BE2C (cell line): ENCODE data around the gene VOPP1.

Experiments
- DNase-seq: peaks from one replicate; pipeline ENCODE4 v3.0.0-alpha.2; 2020
- H3K27me3 ChIP-seq: fragments of 250-450 bp; sonication (Bioruptor Pico); 2 replicates; pipeline ENCODE4 v1.5.1; 2020; ENCODE audit warnings: mild to moderate bottlenecking
- H3K36me3 ChIP-seq: fragments of 250-450 bp; sonication (Bioruptor Pico); 2 replicates; pipeline ENCODE4 v1.5.1; 2020; ENCODE audit warnings: mild to moderate bottlenecking
- H3K4me1 ChIP-seq: fragments of 250-450 bp; sonication (Bioruptor Pico); 2 replicates; pipeline ENCODE4 v1.5.1; 2020
- H3K4me3 ChIP-seq: 2 replicates; pipeline ENCODE4 v1.5.1; 2011; ENCODE audit warnings: low read depth, low read length
- H3K9me3 ChIP-seq: fragments of 250-450 bp; sonication (Bioruptor Pico); 2 replicates; pipeline ENCODE4 v1.5.1; 2020
- TF ChIP-seq, protein P1 (sequence below): IDR thresholded peaks from 2 replicates; pipeline ENCODE4 v1.5.1; 2012; ENCODE audit warnings: mild to moderate bottlenecking, low read depth, low read length

VOPP1 gene

DNA sequence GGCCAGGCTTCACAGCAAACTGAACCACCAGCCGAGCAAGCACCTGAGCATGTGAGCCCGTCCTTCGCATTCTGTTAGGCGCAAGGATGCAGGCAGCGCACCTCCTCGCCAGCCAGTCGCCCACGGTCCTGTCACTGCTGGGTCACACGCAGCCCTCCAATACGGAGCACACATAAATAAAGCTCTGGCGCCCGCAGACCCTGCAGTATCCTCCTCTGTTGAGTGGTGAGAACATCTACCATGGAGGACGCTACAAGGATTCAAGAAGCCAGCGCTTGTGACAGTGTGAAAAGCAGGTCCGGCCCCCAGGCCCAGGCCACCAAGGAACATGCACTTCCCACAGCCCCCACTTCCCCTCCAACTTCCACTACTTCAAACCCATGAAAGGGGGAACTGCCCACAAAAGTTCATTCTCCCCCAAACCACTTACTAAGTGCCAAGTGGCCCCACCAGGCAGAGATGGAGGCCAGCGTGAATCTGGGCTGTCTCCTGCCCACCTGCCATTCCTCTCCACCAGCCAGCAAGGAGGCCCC, 34.8 kb downstream of the VOPP1 start:
- H3K4me1 ChIP-seq, result no peaks in the 10 kb centered on the region
- no peak for DNase-seq
- H3K4me3 ChIP-seq, result no peak overlapping the region
- H3K36me3 ChIP-seq, result no peaks in the 10 kb centered on the region
- no peaks in the 10 kb centered on the region for H3K9me3 ChIP-seq
- TF ChIP-seq, protein P1, sequence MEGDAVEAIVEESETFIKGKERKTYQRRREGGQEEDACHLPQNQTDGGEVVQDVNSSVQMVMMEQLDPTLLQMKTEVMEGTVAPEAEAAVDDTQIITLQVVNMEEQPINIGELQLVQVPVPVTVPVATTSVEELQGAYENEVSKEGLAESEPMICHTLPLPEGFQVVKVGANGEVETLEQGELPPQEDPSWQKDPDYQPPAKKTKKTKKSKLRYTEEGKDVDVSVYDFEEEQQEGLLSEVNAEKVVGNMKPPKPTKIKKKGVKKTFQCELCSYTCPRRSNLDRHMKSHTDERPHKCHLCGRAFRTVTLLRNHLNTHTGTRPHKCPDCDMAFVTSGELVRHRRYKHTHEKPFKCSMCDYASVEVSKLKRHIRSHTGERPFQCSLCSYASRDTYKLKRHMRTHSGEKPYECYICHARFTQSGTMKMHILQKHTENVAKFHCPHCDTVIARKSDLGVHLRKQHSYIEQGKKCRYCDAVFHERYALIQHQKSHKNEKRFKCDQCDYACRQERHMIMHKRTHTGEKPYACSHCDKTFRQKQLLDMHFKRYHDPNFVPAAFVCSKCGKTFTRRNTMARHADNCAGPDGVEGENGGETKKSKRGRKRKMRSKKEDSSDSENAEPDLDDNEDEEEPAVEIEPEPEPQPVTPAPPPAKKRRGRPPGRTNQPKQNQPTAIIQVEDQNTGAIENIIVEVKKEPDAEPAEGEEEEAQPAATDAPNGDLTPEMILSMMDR, result no peak
- no peaks in the 10 kb centered on the region for H3K27me3 ChIP-seq

DNA sequence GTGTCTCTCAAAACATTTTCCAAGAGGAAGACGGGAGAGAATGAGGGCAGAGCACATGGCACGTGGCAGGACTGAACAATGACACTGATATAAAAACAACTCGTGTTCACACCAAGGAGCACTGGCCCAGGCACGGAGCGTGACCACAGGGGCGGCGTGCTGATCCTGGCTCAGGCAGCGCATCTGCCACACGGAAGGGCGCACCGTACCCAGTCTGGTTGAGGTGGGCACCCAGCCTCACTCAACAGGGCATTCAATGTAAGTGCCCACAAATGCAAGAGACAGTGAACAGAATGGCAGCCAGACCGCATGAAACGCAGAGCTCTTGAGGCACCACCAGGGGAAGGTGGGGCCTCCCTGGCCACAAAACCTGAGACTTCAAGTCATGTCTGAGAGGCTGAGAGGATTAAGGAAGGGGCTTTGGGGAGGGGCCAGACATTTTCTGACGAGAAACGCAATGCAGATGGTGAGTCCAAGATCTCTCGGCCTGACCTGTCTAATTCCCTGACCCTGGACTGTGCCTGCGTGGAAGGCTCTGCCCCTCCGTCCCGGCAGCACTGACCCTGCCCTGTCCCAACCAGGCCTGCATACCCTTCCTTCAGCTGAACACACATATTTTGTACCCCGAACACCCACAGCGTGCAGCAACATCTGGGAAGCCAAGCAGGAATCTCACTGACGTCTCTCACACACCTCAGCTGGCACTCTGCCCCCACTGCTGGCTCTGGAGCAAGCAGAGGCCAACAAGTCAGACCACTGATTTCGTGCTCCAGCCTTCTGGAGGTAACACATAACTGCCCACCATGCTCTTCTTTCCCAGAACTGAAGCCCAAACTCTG, 35.5 kb downstream of the VOPP1 start:
- no peaks in the 10 kb centered on the region for H3K27me3 ChIP-seq
- DNase-seq, result no peak
- H3K36me3 ChIP-seq, result no peaks in the 10 kb centered on the region
- H3K9me3 ChIP-seq, result no peaks in the 10 kb centered on the region
- H3K4me3 ChIP-seq, result no peak overlapping the region
- no peaks in the 10 kb centered on the region for H3K4me1 ChIP-seq
- TF ChIP-seq, protein P1, result no peak

DNA sequence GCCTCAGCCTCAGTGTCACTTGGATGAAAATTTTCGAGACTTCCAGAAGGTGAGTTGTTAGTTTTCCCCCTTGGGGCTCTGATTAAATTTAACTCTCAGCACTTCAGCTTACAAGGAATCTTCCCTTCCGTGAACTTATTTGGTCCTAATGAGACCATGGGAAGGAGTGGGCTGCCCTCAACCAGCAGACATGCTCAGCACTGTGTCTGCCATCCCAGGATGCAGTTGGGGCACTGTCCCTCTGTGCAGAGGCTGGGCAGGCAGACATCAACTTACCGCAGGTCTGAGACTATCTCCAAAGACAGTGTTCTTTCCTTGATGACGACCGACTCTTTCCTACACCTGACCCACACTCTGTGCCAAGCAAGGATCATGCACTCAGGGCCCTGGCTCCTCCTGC, 36.7 kb downstream of the VOPP1 start:
- H3K27me3 ChIP-seq, result no peaks in the 10 kb centered on the region
- DNase-seq, result no peak
- no peaks in the 10 kb centered on the region for H3K9me3 ChIP-seq
- no peaks in the 10 kb centered on the region for H3K36me3 ChIP-seq
- no peak overlapping the region for H3K4me3 ChIP-seq
- no peaks in the 10 kb centered on the region for H3K4me1 ChIP-seq
- TF ChIP-seq, protein P1, result no peak

DNA sequence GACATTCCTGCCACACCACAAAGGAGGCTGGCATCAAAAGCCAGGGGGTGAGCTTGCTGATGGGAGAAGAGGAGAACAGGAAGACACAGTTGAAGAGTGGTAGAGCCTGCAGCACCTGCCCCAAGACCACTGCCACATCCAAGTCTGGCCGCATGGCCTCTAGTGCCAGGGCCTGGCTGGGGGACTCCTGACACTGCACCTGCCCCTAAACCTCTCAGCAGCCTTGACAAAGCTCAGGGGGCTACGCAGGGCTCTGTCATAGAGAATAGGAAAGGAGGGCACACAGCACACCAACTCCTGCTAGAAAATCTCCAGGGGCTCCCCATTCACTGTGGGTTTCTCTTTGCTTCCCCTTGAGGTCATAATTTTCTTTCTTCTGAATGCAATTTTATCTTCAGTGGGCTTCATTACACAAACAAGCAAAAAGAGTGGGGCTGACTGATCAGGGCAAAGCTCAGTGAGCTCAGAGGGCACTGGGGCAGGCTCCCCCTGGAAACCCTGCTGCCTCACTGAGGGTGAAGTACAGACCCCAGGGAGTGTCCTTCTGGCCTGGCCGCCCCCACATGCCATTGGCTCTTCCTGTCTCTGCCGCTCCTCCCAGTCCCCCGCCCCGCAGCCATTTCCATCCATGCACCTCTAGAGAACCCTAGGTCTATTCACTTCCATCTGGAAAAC, 37.2 kb downstream of the VOPP1 start:
- Histone ChIP-seq H3K36me3 (no peaks in the 10 kb centered on the region), H3K4me1 (no peaks in the 10 kb centered on the region), H3K9me3 (no peaks in the 10 kb centered on the region), H3K4me3 (no peak overlapping the region), H3K27me3 (no peaks in the 10 kb centered on the region)
- no peak for DNase-seq
- TF ChIP-seq, protein P1, result no peak

DNA sequence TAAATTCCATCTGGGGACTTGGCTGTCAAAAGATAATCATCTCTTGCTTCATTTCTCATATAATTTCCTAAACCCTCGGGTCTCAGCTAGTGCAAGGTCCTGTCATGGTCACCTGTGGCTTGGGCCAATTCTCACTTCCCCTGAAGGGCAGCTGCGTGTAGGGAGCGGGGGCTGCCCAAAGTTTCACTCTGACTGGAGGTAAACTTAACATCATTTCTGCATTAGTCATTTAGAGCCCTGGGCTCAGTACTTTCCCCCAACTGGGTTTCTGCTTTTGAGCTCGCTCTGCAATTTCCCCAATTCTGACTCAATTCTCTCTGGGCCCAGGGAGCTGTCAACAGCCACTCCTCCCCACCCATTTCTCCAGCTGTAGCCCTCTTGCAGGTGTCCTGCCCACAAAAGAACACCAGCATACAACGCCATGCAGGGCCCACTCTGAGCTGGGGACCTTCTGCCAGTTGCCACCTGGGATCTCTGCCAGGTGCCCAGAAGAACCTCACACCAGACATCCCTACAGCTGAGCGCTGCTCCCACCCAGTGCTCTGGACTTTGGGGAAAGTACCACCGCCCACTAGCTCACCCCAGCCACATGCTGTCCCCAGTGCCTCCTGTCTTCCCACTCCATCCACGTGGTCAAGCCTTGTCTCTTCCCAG, 37.9 kb downstream of the VOPP1 start:
- no peaks in the 10 kb centered on the region for H3K4me1 ChIP-seq
- H3K36me3 ChIP-seq, result no peaks in the 10 kb centered on the region
- no peaks in the 10 kb centered on the region for H3K27me3 ChIP-seq
- no peak overlapping the region for H3K4me3 ChIP-seq
- DNase-seq, result no peak
- no peaks in the 10 kb centered on the region for H3K9me3 ChIP-seq
- TF ChIP-seq, protein P1, result no peak
